ENCODE results near the gene C3. TPM values are rescaled to one million over a fixed set of nuclear protein-coding genes. Genes with fewer than 3 reads are reported as not detected.
"Not testable (repeated sequence)": the region's sequence is repeated elsewhere in the genome, so short reads cannot be mapped to it uniquely, and the experiment has no call there.

C3 gene
- total RNA-seq, 3 donors from 2014 or later = 6.5 to 7.4 (median 6.7) TPM

GRCh38 chr19:6668691-6669090, 51.8 kb downstream of the C3 start:
- ATAC-seq (no peak), DNase-seq (no peak)
- peaks cover 21% of the 10 kb centered on the region for H3K36me3 Mint-ChIP-seq (ENCODE audit: insufficient read depth)
- peaks cover 34% of the 10 kb centered on the region for H3K4me1 Mint-ChIP-seq (ENCODE audit: low read depth)
- H3K4me3 Mint-ChIP-seq = peak overlapping the region; percentile 100
- H3K9me3 Mint-ChIP-seq = no peaks in the 10 kb centered on the region
- no peaks in the 10 kb centered on the region for H3K27me3 Mint-ChIP-seq (ENCODE audit: low read depth)

- Mint-ChIP-seq H3K27me3 (ENCODE audit: low read depth) (no peaks in the 10 kb centered on the region), H3K36me3 (ENCODE audit: insufficient read depth) (peaks cover 25% of the 10 kb centered on the region), H3K9me3 (no peaks in the 10 kb centered on the region), H3K4me3 (peak overlapping the region; percentile 100), H3K4me1 (ENCODE audit: low read depth) (peaks cover 29% of the 10 kb centered on the region)
- DNase-seq = peak; percentile 46
- no peak for ATAC-seq
These were observed 53.3 kb downstream of the C3 start for GRCh38 chr19:6667114-6667627.

GRCh38 chr19:6664916-6665315, 55.5 kb downstream of the C3 start:
- Mint-ChIP-seq H3K4me1 (ENCODE audit: low read depth) (peaks cover 14% of the 10 kb centered on the region), H3K4me3 (peak overlapping the region; percentile 51)

GRCh38 chr19:6663236-6664201, 56.9 kb downstream of the C3 start:
- no peak for DNase-seq
- ATAC-seq = peak; percentile 5 to 16
- H3K4me1 Mint-ChIP-seq (ENCODE audit: low read depth) = peaks cover 20% of the 10 kb centered on the region
- H3K9me3 Mint-ChIP-seq = no peaks in the 10 kb centered on the region
- H3K36me3 Mint-ChIP-seq (ENCODE audit: insufficient read depth) = peaks cover 32% of the 10 kb centered on the region
- H3K4me3 Mint-ChIP-seq = no peak overlapping the region
- H3K27me3 Mint-ChIP-seq (ENCODE audit: low read depth) = no peaks in the 10 kb centered on the region

More at GRCh38 chr19:6664916-6665315, 55.5 kb downstream of the C3 start:
- Mint-ChIP-seq H3K36me3 (ENCODE audit: insufficient read depth) (peaks cover 34% of the 10 kb centered on the region), H3K27me3 (ENCODE audit: low read depth) (no peaks in the 10 kb centered on the region), H3K9me3 (no peaks in the 10 kb centered on the region)
- ATAC-seq = no peak
- DNase-seq = no peak

- H3K36me3 Mint-ChIP-seq (ENCODE audit: insufficient read depth) = peaks cover 31% of the 10 kb centered on the region
- no peak overlapping the region for H3K4me3 Mint-ChIP-seq
- DNase-seq = no peak
- H3K27me3 Mint-ChIP-seq (ENCODE audit: low read depth) = no peaks in the 10 kb centered on the region
- H3K4me1 Mint-ChIP-seq (ENCODE audit: low read depth) = peaks cover 22% of the 10 kb centered on the region
- ATAC-seq = no peak
- no peaks in the 10 kb centered on the region for H3K9me3 Mint-ChIP-seq
These were observed 57.7 kb downstream of the C3 start for GRCh38 chr19:6662702-6663101.

- not testable (repeated sequence) for H3K9me3 Mint-ChIP-seq; H3K27me3 Mint-ChIP-seq (ENCODE audit: low read depth)
- DNase-seq = peak; percentile 55
- peaks cover 19% of the 10 kb centered on the region for H3K4me1 Mint-ChIP-seq (ENCODE audit: low read depth)
- ATAC-seq = peak; percentile 88 to 93
- H3K4me3 Mint-ChIP-seq = peak overlapping the region; percentile 73
- peaks cover 29% of the 10 kb centered on the region for H3K36me3 Mint-ChIP-seq (ENCODE audit: insufficient read depth)
These were observed 58.8 kb downstream of the C3 start for GRCh38 chr19:6661509-6662244.

GRCh38 chr19:6660930-6661329, 59.5 kb downstream of the C3 start:
- no peaks in the 10 kb centered on the region for H3K27me3 Mint-ChIP-seq (ENCODE audit: low read depth)
- no peaks in the 10 kb centered on the region for H3K9me3 Mint-ChIP-seq
- DNase-seq = no peak
- ATAC-seq = no peak
- H3K36me3 Mint-ChIP-seq (ENCODE audit: insufficient read depth) = peaks cover 27% of the 10 kb centered on the region
- peak overlapping the region; percentile 73 for H3K4me3 Mint-ChIP-seq
- peaks cover 24% of the 10 kb centered on the region for H3K4me1 Mint-ChIP-seq (ENCODE audit: low read depth)

GRCh38 chr19:6656390-6656789, 64.1 kb downstream of the C3 start:
- H3K4me3 Mint-ChIP-seq; DNase-seq; H3K9me3 Mint-ChIP-seq; ATAC-seq; H3K27me3 Mint-ChIP-seq (ENCODE audit: low read depth): not testable (repeated sequence)
- peaks cover 12% of the 10 kb centered on the region for H3K36me3 Mint-ChIP-seq (ENCODE audit: insufficient read depth)
- peaks cover 54% of the 10 kb centered on the region for H3K4me1 Mint-ChIP-seq (ENCODE audit: low read depth)

GRCh38 chr19:6654347-6655310, 65.8 kb downstream of the C3 start:
- ATAC-seq = peak; percentile 87 to 88
- H3K36me3 Mint-ChIP-seq (ENCODE audit: insufficient read depth) = peaks cover 7% of the 10 kb centered on the region
- H3K4me1 Mint-ChIP-seq (ENCODE audit: low read depth) = peaks cover 58% of the 10 kb centered on the region
- peak; percentile 47 for DNase-seq
- H3K27me3 Mint-ChIP-seq (ENCODE audit: low read depth) = no peaks in the 10 kb centered on the region
- H3K9me3 Mint-ChIP-seq = no peaks in the 10 kb centered on the region
- peak overlapping the region; percentile 82 for H3K4me3 Mint-ChIP-seq

GRCh38 chr19:6652805-6653094, 67.7 kb downstream of the C3 start:
- Mint-ChIP-seq H3K4me1 (ENCODE audit: low read depth) (peaks cover 47% of the 10 kb centered on the region), H3K9me3 (no peaks in the 10 kb centered on the region), H3K4me3 (peak overlapping the region; percentile 26), H3K36me3 (ENCODE audit: insufficient read depth) (peaks cover 3% of the 10 kb centered on the region), H3K27me3 (ENCODE audit: low read depth) (no peaks in the 10 kb centered on the region)
- DNase-seq (no peak), ATAC-seq (no peak)

GRCh38 chr19:6651965-6652804, 68.3 kb downstream of the C3 start:
- no peaks in the 10 kb centered on the region for H3K36me3 Mint-ChIP-seq (ENCODE audit: insufficient read depth)
- H3K9me3 Mint-ChIP-seq = no peaks in the 10 kb centered on the region
- H3K4me1 Mint-ChIP-seq (ENCODE audit: low read depth) = peaks cover 42% of the 10 kb centered on the region
- H3K27me3 Mint-ChIP-seq (ENCODE audit: low read depth) = no peaks in the 10 kb centered on the region
- no peak overlapping the region for H3K4me3 Mint-ChIP-seq
- no peak for DNase-seq
- ATAC-seq = no peak

- Mint-ChIP-seq H3K9me3 (no peaks in the 10 kb centered on the region), H3K36me3 (ENCODE audit: insufficient read depth) (no peaks in the 10 kb centered on the region), H3K27me3 (ENCODE audit: low read depth) (no peaks in the 10 kb centered on the region), H3K4me1 (ENCODE audit: low read depth) (peaks cover 23% of the 10 kb centered on the region), H3K4me3 (no peak overlapping the region)
- no peak for ATAC-seq
- DNase-seq = no peak
These were observed 71.3 kb downstream of the C3 start for GRCh38 chr19:6649185-6649584.

- no peaks in the 10 kb centered on the region for H3K27me3 Mint-ChIP-seq (ENCODE audit: low read depth)
- no peaks in the 10 kb centered on the region for H3K9me3 Mint-ChIP-seq
- H3K4me3 Mint-ChIP-seq = no peak overlapping the region
- no peak for ATAC-seq
- no peaks in the 10 kb centered on the region for H3K36me3 Mint-ChIP-seq (ENCODE audit: insufficient read depth)
- no peak for DNase-seq
- peaks cover 18% of the 10 kb centered on the region for H3K4me1 Mint-ChIP-seq (ENCODE audit: low read depth)
These were observed 72.2 kb downstream of the C3 start for GRCh38 chr19:6648141-6648715.
